ENCODE measurements around the gene NOTUM. TPM values are rescaled to one million over a fixed set of nuclear protein-coding genes. Genes with fewer than 3 reads are reported as not detected.

NOTUM gene
- total and polyA plus RNA-seq, 9 of the 15 experiments (the other 6 are each of a cell fraction or from before 2014, with no cell fraction given): 0.03 to 14.0 (median 4.1) TPM

- H3K4me2 ChIP-seq (ENCODE audit: insufficient read depth, low read length): no peak overlapping the region
- H3K4me1 ChIP-seq (replicated peaks in 1 of 2; ENCODE audit: control insufficient read depth in 2 of 2, insufficient read depth in 2 of 2, low read length in 2 of 2): peaks cover 39 to 99% of the 10 kb centered on the region in 2 experiments
- peaks cover 35% of the 10 kb centered on the region for H3K79me2 ChIP-seq (ENCODE audit: control insufficient read depth, insufficient read depth, low read length)
- TF ChIP-seq ZNF740 (CRISPR knock-in tag; IDR thresholded peaks at IDR 0.05): 0 out of 2 replicates have a peak, but pooled peaks have one; percentile 45
- no peak for TF ChIP-seq ZNF740 (tag; IDR thresholded peaks at IDR 0.05)
- TF ChIP-seq SIN3B (IDR thresholded peaks at IDR 0.05; ENCODE audit: low read depth): no peak
- TF ChIP-seq POLR2AphosphoS5 (IDR thresholded peaks at IDR 0.05; ENCODE audit: control insufficient read depth, insufficient read depth, low read depth, low read length): no peak
- TF ChIP-seq RBM22 (IDR thresholded peaks at IDR 0.05; ENCODE audit: low read depth, low read length, poor library complexity, severe bottlenecking): peak; percentile 30
- TF ChIP-seq POLR2G (IDR thresholded peaks at IDR 0.05; ENCODE audit: low read depth, low read length): peak; percentile 76
- peak; percentile 51; the same call in 1 of the 2 replicates for TF ChIP-seq RBFOX2 (IDR thresholded peaks at IDR 0.05; ENCODE audit: low read depth, low read length)
- TF ChIP-seq POLR2B (IDR thresholded peaks at IDR 0.05; ENCODE audit: low read depth, partially characterized antibody): peak; percentile 23
- 0 out of 2 replicates have a peak, but pooled peaks have one; percentile 8 for TF ChIP-seq PHF8 (IDR thresholded peaks at IDR 0.05; ENCODE audit: borderline replicate concordance, low read length)
- no peak for TF ChIP-seq SP2 (IDR thresholded peaks at IDR 0.05; ENCODE audit: extremely low read depth, low read depth, low read length, poor library complexity, severe bottlenecking)
- peak; percentile 33; the same call in 1 of the 2 replicates for TF ChIP-seq POLR2A (conservative IDR thresholded peaks at IDR 0.05)
- peaks cover 7% of the 10 kb centered on the region for H4K20me1 ChIP-seq (replicated peaks; ENCODE audit: control insufficient read depth, insufficient read depth, low read length)
- H3K9me1 ChIP-seq (ENCODE audit: control insufficient read depth, insufficient read depth, low read length): peaks cover 13% of the 10 kb centered on the region
- DNase-seq (ENCODE audit: extremely low read depth in 1 of 4, low spot score in 3 of 4) (no peak), ATAC-seq (no peak), FAIRE-seq (no peak)
- H2AFZ ChIP-seq (ENCODE audit: low read depth, low read length): no peak overlapping the region
- no peaks in the 10 kb centered on the region for H3K27me3 ChIP-seq (ENCODE audit: control insufficient read depth in 2 of 2, insufficient read depth in 2 of 2, low read length in 2 of 2)
- intact Hi-C loops (cut with micrococcal nuclease): no loop called here
- no peak overlapping the region for H3K27ac ChIP-seq (ENCODE audit: extremely low read depth, low read depth, low read length)
- H3K36me3 ChIP-seq (ENCODE audit: control insufficient read depth, insufficient read depth, low read length): peaks cover 36% of the 10 kb centered on the region; the same call in 2 of the 3 replicates
- no peaks in the 10 kb centered on the region for H3K9me3 ChIP-seq (replicated peaks; ENCODE audit: control insufficient read depth, insufficient read depth, low read depth, low read length)
- H3K4me3 ChIP-seq: no peak overlapping the region
- BruUV-seq (replicated peaks): no TSS peak
- ChIA-PET CTCF (ENCODE audit: low intra/inter-chr PET ratio) (no interaction called here), POLR2A (interaction anchor here (0.6 to 1.5 kb wide), 6 partner anchors 8 to 586 kb away, joined by 3 to 4 read pairs (median 3); no protein-coding TSS in a partner anchor)
- H3K9ac ChIP-seq (ENCODE audit: insufficient read depth in 1 of 2, low read depth in 2 of 2, low read length in 2 of 2): peak overlapping the region in 1 of 2 experiments; percentile 89; a peak in 2 of 4 replicates
- in situ Hi-C loops (cut with MboI): no loop called here
- 82% methylated on average over 13 of the region's 14 CpGs for WGBS (ENCODE audit: insufficient coverage, low coverage, missing lambda C conversion rate)
Observed at GRCh38 chr17:81933178-81933699, 27.7 kb downstream of the NOTUM start.
